Astrocyte of the spinal cord (primary cell): Measurements from ENCODE around the gene PMAIP1.
A peak's percentile ranks its signal among the peaks of the same experiment; 100 is the strongest.

ENCODE experiments used
- DNase-seq: peaks from one replicate; pipeline ENCODE4 v3.0.0; 2011; ENCODE audit warnings: low read depth, low spot score
- H3K4me3 ChIP-seq: 2 replicates; pipeline ENCODE4 v1.5.1; 2011; ENCODE audit warnings: low read depth, mild to moderate bottlenecking, low read length, moderate library complexity
- in situ Hi-C: cut with HindIII; loops from 2 replicates; pipeline ENCODE4 v1.10.0; 2017; ENCODE audit warnings: low sequenced_read_pairs
- TF ChIP-seq, protein P1 (sequence below): IDR thresholded peaks from 2 replicates; pipeline ENCODE4 v1.5.1; 2012; ENCODE audit warnings: low read depth, mild to moderate bottlenecking, low read length, inconsistent platforms

PMAIP1 gene

GRCh38 chr18:59939127-59939526 lies 39.3 kb downstream of the PMAIP1 start:
- in situ Hi-C loops = no loop called here
- no peak overlapping the region for H3K4me3 ChIP-seq
- TF ChIP-seq, protein P1, sequence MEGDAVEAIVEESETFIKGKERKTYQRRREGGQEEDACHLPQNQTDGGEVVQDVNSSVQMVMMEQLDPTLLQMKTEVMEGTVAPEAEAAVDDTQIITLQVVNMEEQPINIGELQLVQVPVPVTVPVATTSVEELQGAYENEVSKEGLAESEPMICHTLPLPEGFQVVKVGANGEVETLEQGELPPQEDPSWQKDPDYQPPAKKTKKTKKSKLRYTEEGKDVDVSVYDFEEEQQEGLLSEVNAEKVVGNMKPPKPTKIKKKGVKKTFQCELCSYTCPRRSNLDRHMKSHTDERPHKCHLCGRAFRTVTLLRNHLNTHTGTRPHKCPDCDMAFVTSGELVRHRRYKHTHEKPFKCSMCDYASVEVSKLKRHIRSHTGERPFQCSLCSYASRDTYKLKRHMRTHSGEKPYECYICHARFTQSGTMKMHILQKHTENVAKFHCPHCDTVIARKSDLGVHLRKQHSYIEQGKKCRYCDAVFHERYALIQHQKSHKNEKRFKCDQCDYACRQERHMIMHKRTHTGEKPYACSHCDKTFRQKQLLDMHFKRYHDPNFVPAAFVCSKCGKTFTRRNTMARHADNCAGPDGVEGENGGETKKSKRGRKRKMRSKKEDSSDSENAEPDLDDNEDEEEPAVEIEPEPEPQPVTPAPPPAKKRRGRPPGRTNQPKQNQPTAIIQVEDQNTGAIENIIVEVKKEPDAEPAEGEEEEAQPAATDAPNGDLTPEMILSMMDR = no peak
- DNase-seq = no peak

DNA sequence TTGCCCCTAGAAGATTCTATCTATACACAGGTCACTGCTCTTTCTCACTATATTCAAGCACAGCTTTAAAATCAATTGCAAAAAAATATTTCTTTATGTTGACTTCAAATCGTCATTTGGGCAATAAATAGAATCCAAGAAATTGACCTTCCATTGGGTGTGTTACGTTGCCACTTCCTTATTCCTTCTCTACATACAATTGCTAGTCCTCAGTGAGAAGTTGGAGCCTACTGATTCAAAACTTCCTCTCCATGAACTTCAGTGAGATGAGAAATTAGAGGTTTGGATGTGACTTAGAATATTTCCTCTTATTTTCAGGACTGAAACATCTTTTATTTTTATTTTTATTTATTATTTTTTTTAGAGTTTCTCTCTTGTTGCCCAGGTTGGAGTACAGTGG lies 40.3 kb downstream of the PMAIP1 start:
- TF ChIP-seq, protein P1 = no peak
- no peak overlapping the region for H3K4me3 ChIP-seq
- in situ Hi-C loops = no loop called here
- DNase-seq = no peak

GRCh38 chr18:59941331-59941730 lies 41.5 kb downstream of the PMAIP1 start:
- TF ChIP-seq, protein P1 = no peak
- DNase-seq = no peak
- no peak overlapping the region for H3K4me3 ChIP-seq
- in situ Hi-C loops = no loop called here

DNA sequence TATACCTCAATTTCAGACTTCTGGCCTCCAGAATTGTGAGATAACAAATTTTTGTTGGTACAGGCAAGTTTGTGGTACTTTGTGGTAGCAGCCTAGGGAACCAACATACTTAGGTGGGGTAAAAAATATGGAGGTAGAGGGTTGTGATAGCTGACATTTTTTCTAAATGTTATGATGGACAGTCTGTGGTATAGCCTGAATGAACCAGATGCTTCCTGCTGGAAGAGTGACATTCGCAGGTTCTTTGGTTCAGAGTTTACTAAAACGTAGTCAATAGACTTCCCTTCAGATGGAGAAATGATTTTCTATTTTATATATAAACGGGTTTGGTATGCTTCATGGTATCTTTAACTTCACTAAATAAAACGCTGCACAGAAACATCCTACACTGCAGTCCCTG lies 42.8 kb downstream of the PMAIP1 start:
- DNase-seq = no peak
- TF ChIP-seq, protein P1 = no peak
- in situ Hi-C loops = no loop called here
- H3K4me3 ChIP-seq = no peak overlapping the region

DNA sequence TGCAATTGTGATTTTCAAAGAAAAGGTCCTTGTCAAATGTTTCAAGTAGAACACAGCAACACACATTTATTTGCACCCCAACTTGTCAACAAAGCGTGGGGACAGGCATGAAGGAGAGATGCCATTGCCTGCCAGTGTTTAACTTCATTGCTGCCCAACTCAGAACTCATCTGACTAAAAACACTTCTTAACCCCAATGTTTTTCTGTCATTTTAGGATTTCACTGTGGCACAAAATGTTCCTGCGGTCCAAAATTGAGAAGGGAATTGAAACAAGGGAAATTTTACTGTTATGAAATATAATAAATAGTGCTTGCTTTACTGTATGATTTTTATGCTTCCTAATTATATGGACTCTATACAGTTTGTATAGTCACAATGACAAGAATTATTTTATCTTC lies 45.7 kb downstream of the PMAIP1 start:
- in situ Hi-C loops = no loop called here
- no peak for DNase-seq
- TF ChIP-seq, protein P1 = no peak
- no peak overlapping the region for H3K4me3 ChIP-seq

DNA sequence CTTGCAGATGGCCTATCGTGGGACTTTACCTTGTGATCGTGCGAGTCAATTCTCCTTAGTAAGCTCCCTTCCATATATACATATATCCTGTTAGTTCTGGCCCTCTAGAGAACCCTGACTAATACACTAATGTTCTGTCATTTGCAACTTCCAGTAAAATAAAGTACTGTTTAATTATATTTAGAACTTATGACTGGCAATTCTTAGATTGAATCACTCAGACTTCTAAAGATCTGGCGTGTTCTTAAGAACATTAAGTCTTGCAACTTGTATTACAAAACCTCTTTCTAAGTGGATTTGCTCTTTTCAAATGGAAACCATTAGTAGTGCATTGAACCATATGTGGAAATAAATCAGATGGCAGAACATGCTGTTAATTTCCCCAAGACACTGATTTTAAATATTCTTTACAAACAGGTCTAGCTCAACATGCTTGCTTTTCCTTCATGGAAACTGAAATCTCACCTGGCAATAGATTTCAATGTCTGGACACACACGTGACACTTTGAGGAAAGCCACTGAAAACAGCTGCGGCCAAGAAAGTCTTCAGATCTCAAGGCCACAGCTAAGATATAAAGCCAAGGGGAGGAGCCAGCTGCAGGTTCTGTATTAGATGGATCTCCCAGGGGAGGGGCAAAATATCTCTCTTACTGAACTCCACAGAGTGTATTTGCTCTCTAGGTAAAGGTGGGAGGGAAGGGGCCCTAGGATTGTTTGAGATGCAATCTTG lies 50.6 kb downstream of the PMAIP1 start:
- in situ Hi-C loops = no loop called here
- no peak overlapping the region for H3K4me3 ChIP-seq
- TF ChIP-seq, protein P1 = no peak
- DNase-seq = peak; percentile 46
